Calu3 (cell line): ENCODE measurements around the gene NHERF1. TPM values are rescaled to one million over a fixed set of nuclear protein-coding genes. Genes with fewer than 3 reads are reported as not detected.

ENCODE experiments used
- BruUV-seq: library from RNA; stranded (reverse); fragments of 400-500 nt; replicated peaks from 2 replicates; lab custom pipeline; 2021; lab: Mats Ljungman, UMichigan
- CTCF ChIA-PET: fragments of 300-600 bp; sonication (Branson Sonifier 250); formaldehyde crosslinking; loops from one replicate; lab custom pipeline; 2022; ENCODE audit warnings: antibody characterized with exemption; lab: Charles Lee
- DNase-seq: peaks from one replicate; pipeline ENCODE4 v3.0.0; 2022
- H3K27ac Mint-ChIP-seq: one replicate; pipeline ENCODE4 v1.8.0; 2022; ENCODE audit warnings: mixed read lengths; ENCODE audit not compliant: unreplicated experiment
- H3K27me3 Mint-ChIP-seq: one replicate; pipeline ENCODE4 v1.8.0; 2022; ENCODE audit warnings: mixed read lengths; ENCODE audit not compliant: unreplicated experiment
- H3K36me3 Mint-ChIP-seq: one replicate; pipeline ENCODE4 v1.8.0; 2022; ENCODE audit warnings: mild to moderate bottlenecking, moderate library complexity, mixed read lengths; ENCODE audit not compliant: insufficient read depth, unreplicated experiment
- H3K4me1 Mint-ChIP-seq: one replicate; pipeline ENCODE4 v1.8.0; 2022; ENCODE audit warnings: mild to moderate bottlenecking, low read depth, mixed read lengths; ENCODE audit not compliant: unreplicated experiment
- H3K4me3 Mint-ChIP-seq: one replicate; pipeline ENCODE4 v1.8.0; 2022; ENCODE audit warnings: mild to moderate bottlenecking, low read depth, moderate library complexity, mixed read lengths; ENCODE audit not compliant: unreplicated experiment
- H3K9me3 Mint-ChIP-seq: one replicate; pipeline ENCODE4 v1.8.0; 2022; ENCODE audit warnings: low read depth, mixed read lengths; ENCODE audit not compliant: unreplicated experiment
- intact Hi-C: fragments of 100-400 bp; cut with micrococcal nuclease; formaldehyde crosslinking; loops from one replicate; pipeline ENCODE4 v1.10.0; 2022; ENCODE audit not compliant: unreplicated experiment
- total RNA-seq: library from RNA; stranded (reverse); gene quantifications from 2 replicates; pipeline ENCODE4 v1.2.3, GENCODE V29; 2022
- TF ChIP-seq, protein P1 (sequence below): fragments of 200-600 bp; IDR thresholded peaks from one replicate; pipeline ENCODE4 v1.8.0; 2022; ENCODE audit warnings: antibody characterized with exemption; ENCODE audit not compliant: unreplicated experiment

Gene NHERF1
- total RNA-seq, 1 experiment from 2014 or later, result 114 TPM

DNA sequence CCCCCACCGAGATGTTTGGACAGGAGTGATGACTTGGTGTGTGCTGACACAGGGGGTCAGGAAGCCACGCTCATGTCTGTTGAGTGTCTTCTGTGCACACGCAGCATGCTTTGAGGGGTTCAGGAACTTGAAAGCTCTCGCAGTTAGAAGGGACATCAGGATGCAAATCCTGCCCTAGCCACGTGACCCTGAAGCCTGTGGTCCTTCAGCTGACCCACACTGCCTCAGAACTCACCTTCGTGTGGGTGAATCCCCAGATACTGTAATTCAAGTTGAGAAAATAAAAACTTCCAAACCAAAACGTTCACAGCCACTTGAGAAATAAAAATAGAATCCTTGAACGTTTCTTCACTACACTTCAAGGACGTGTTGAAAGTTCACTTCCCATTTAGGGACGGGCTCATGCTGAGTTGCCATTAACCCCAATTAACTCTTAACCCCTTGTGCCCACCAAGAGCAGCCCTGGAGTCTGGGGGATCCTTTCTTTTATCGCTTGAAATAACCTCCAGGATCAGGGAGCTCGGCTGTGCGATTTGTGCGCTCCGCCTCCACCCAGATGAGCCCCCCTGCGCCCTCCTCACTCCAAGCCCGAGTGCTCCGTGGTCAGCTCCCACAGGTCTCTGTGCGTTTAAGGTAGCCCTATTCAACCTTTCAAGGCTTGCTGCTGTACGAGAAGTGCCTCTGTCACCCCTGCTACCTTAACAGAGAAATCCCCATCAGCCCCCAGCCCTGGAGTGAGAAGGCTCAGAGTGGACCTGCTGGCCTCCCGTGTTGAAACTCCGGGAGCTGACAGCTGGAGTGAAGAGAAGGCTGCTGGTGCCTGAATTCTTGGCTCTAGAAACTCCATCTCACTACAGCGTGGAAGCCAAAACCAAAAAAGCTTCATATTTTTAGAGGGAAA is 63.9 kb downstream of the NHERF1 start:
- Mint-ChIP-seq H3K4me1 (no peaks in the 10 kb centered on the region), H3K27ac (no peak overlapping the region), H3K9me3 (no peaks in the 10 kb centered on the region), H3K36me3 (no peaks in the 10 kb centered on the region), H3K27me3 (no peaks in the 10 kb centered on the region), H3K4me3 (no peak overlapping the region)
- DNase-seq, result no peak
- intact Hi-C loops, result no loop called here
- CTCF ChIA-PET, result interaction anchor here (0.6 to 1.0 kb wide), 2 partner anchors 9 to 10 kb away, joined by 3 read pairs; no protein-coding TSS in a partner anchor
- TF ChIP-seq, protein P1, sequence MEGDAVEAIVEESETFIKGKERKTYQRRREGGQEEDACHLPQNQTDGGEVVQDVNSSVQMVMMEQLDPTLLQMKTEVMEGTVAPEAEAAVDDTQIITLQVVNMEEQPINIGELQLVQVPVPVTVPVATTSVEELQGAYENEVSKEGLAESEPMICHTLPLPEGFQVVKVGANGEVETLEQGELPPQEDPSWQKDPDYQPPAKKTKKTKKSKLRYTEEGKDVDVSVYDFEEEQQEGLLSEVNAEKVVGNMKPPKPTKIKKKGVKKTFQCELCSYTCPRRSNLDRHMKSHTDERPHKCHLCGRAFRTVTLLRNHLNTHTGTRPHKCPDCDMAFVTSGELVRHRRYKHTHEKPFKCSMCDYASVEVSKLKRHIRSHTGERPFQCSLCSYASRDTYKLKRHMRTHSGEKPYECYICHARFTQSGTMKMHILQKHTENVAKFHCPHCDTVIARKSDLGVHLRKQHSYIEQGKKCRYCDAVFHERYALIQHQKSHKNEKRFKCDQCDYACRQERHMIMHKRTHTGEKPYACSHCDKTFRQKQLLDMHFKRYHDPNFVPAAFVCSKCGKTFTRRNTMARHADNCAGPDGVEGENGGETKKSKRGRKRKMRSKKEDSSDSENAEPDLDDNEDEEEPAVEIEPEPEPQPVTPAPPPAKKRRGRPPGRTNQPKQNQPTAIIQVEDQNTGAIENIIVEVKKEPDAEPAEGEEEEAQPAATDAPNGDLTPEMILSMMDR, result no peak
- BruUV-seq, result no TSS peak

DNA sequence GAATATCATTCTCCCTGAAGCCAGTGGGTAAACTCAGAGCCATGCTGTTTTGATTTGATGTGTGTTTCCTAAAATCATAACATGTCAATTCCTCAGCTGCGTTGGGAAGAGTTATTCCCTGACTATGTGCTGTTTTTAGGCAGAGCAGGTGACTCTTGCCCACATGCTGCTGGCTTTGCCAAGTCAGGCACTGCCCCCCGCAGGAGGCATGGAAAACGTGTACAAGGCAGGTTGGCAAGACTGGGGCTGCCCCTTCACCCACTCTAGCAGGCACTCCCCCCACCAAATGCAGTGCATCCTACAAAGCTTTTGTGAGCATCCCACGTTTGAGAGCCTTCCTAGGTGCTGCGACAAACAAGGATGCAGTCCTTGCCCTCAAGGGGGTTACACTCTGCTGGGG is 66.0 kb downstream of the NHERF1 start:
- H3K27me3 Mint-ChIP-seq, result no peaks in the 10 kb centered on the region
- CTCF ChIA-PET, result no interaction called here
- no peak overlapping the region for H3K4me3 Mint-ChIP-seq
- no peaks in the 10 kb centered on the region for H3K9me3 Mint-ChIP-seq
- TF ChIP-seq, protein P1, result no peak
- intact Hi-C loops, result no loop called here
- BruUV-seq, result no TSS peak
- no peak for DNase-seq
- no peak overlapping the region for H3K27ac Mint-ChIP-seq
- H3K4me1 Mint-ChIP-seq, result no peaks in the 10 kb centered on the region
- no peaks in the 10 kb centered on the region for H3K36me3 Mint-ChIP-seq

DNA sequence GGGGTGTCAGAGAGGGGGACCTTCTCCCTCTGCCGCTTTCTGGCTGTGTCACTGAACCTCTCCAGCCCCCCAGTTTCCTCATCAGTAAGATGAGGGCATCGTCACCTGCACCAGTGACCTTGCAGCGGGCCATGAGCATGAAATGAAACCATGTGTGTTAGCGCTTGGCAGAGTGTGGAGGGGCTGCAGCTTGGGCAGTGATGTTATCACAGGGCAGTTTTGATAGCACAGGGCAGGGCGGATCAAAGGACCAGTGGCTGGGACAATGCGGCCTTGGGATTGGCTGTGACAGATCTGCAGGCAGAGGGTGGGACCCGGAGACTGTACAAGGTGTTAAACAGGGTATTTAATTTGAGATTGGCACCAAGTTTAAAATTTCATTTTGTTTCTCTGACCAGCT is 66.6 kb downstream of the NHERF1 start:
- Mint-ChIP-seq H3K4me3 (no peak overlapping the region), H3K36me3 (no peaks in the 10 kb centered on the region), H3K9me3 (no peaks in the 10 kb centered on the region), H3K4me1 (no peaks in the 10 kb centered on the region), H3K27me3 (no peaks in the 10 kb centered on the region), H3K27ac (no peak overlapping the region)
- BruUV-seq, result no TSS peak
- no peak for DNase-seq
- TF ChIP-seq, protein P1, result no peak
- intact Hi-C loops, result no loop called here
- CTCF ChIA-PET, result no interaction called here

- Mint-ChIP-seq H3K4me1 (no peaks in the 10 kb centered on the region), H3K4me3 (no peak overlapping the region), H3K36me3 (peaks cover 4% of the 10 kb centered on the region), H3K27ac (no peak overlapping the region), H3K9me3 (no peaks in the 10 kb centered on the region), H3K27me3 (no peaks in the 10 kb centered on the region)
- no peak for DNase-seq
- CTCF ChIA-PET, result no interaction called here
- intact Hi-C loops, result no loop called here
- BruUV-seq, result no TSS peak
- TF ChIP-seq, protein P1, result no peak
Measured at GRCh38 chr17:74815550-74816370, 67.3 kb downstream of the NHERF1 start.
